ENCODE data around the gene ARHGAP15.
"Not testable (repeated sequence)": the region's sequence is repeated elsewhere in the genome, so short reads cannot be mapped to it uniquely, and the experiment has no call there.

The ARHGAP15 gene

GRCh38 chr2:143526498-143526897, 397.3 kb downstream of the ARHGAP15 start:
- DNase-seq, result no peak

- DNase-seq, result no peak
Measured at GRCh38 chr2:143528021-143528420, 398.8 kb downstream of the ARHGAP15 start.

GRCh38 chr2:143529118-143529720, 400.0 kb downstream of the ARHGAP15 start:
- no peak for DNase-seq

GRCh38 chr2:143530758-143531157, 401.5 kb downstream of the ARHGAP15 start:
- DNase-seq, result no peak

GRCh38 chr2:143532061-143532460, 402.8 kb downstream of the ARHGAP15 start:
- no peak for DNase-seq

GRCh38 chr2:143533846-143534245, 404.6 kb downstream of the ARHGAP15 start:
- DNase-seq, result no peak

GRCh38 chr2:143535802-143536201, 406.6 kb downstream of the ARHGAP15 start:
- DNase-seq, result no peak

- DNase-seq, result not testable (repeated sequence)
Measured at GRCh38 chr2:143541899-143542298, 412.7 kb downstream of the ARHGAP15 start.

- no peak for DNase-seq
Measured at GRCh38 chr2:143545059-143545948, 416.1 kb downstream of the ARHGAP15 start.

GRCh38 chr2:143545949-143546255, 416.7 kb downstream of the ARHGAP15 start:
- no peak for DNase-seq

GRCh38 chr2:143548032-143548431, 418.8 kb downstream of the ARHGAP15 start:
- DNase-seq, result no peak

GRCh38 chr2:143550500-143550899, 421.3 kb downstream of the ARHGAP15 start:
- DNase-seq, result no peak

GRCh38 chr2:143551971-143552650, 422.9 kb downstream of the ARHGAP15 start:
- DNase-seq, result no peak

GRCh38 chr2:143553261-143553660, 424.0 kb downstream of the ARHGAP15 start:
- no peak for DNase-seq

GRCh38 chr2:143558665-143559064, 429.4 kb downstream of the ARHGAP15 start:
- DNase-seq, result no peak

- no peak for DNase-seq
Measured at GRCh38 chr2:143559147-143559546, 429.9 kb downstream of the ARHGAP15 start.

GRCh38 chr2:143560724-143561123, 431.5 kb downstream of the ARHGAP15 start:
- DNase-seq, result no peak

GRCh38 chr2:143564419-143564818, 435.2 kb downstream of the ARHGAP15 start:
- no peak for DNase-seq

GRCh38 chr2:143571747-143572146, 442.5 kb downstream of the ARHGAP15 start:
- DNase-seq, result no peak

- DNase-seq, result no peak
Measured at GRCh38 chr2:143572421-143572820, 443.2 kb downstream of the ARHGAP15 start.

- no peak for DNase-seq
Measured at GRCh38 chr2:143574069-143574468, 444.9 kb downstream of the ARHGAP15 start.

- peak in 2 of 51 donors; percentile 1 to 26 for DNase-seq
Measured at GRCh38 chr2:143575340-143575739, 446.1 kb downstream of the ARHGAP15 start.

- DNase-seq, result no peak
Measured at GRCh38 chr2:143577489-143577888, 448.3 kb downstream of the ARHGAP15 start.

All from hypothalamus (tissue), 51 donors.